ENCODE measurements around the gene NEDD4.

NEDD4 gene

GRCh38 chr15:56038707-56039106, 45.3 kb upstream of the NEDD4 start:
- Histone ChIP-seq H3K9me3 (ENCODE audit: severe bottlenecking) (no peaks in the 10 kb centered on the region), H3K36me3 (ENCODE audit: low read depth) (peaks cover 7% of the 10 kb centered on the region), H3K27ac (ENCODE audit: poor library complexity, severe bottlenecking) (peak overlapping the region; percentile 91), H3K4me1 (ENCODE audit: insufficient read depth, poor library complexity, severe bottlenecking) (peaks cover 69% of the 10 kb centered on the region), H3K4me3 (ENCODE audit: severe bottlenecking) (no peak overlapping the region), H3K27me3 (ENCODE audit: insufficient read depth, poor library complexity, severe bottlenecking) (no peaks in the 10 kb centered on the region)
- no peak for TF ChIP-seq CTCF (IDR thresholded peaks at IDR 0.05; ENCODE audit: poor library complexity, severe bottlenecking)
- no peak for DNase-seq (ENCODE audit: low spot score)
- no peak for ATAC-seq (ENCODE audit: low read depth)

- Histone ChIP-seq H3K36me3 (ENCODE audit: low read depth) (peaks cover 7% of the 10 kb centered on the region), H3K27ac (ENCODE audit: poor library complexity, severe bottlenecking) (peak overlapping the region; percentile 91), H3K4me1 (ENCODE audit: insufficient read depth, poor library complexity, severe bottlenecking) (peaks cover 62% of the 10 kb centered on the region), H3K4me3 (ENCODE audit: severe bottlenecking) (no peak overlapping the region), H3K27me3 (ENCODE audit: insufficient read depth, poor library complexity, severe bottlenecking) (no peaks in the 10 kb centered on the region), H3K9me3 (ENCODE audit: severe bottlenecking) (no peaks in the 10 kb centered on the region)
- no peak for DNase-seq (ENCODE audit: low spot score)
- no peak for TF ChIP-seq CTCF (IDR thresholded peaks at IDR 0.05; ENCODE audit: poor library complexity, severe bottlenecking)
- ATAC-seq (ENCODE audit: low read depth) = peak; percentile 16; the same call in 2 of the 3 replicates
Measured at GRCh38 chr15:56038015-56038414, 44.6 kb upstream of the NEDD4 start.

- Histone ChIP-seq H3K9me3 (ENCODE audit: severe bottlenecking) (no peaks in the 10 kb centered on the region), H3K27ac (ENCODE audit: poor library complexity, severe bottlenecking) (peak overlapping the region; percentile 91), H3K36me3 (ENCODE audit: low read depth) (peaks cover 7% of the 10 kb centered on the region), H3K4me1 (ENCODE audit: insufficient read depth, poor library complexity, severe bottlenecking) (peaks cover 48% of the 10 kb centered on the region), H3K27me3 (ENCODE audit: insufficient read depth, poor library complexity, severe bottlenecking) (no peaks in the 10 kb centered on the region), H3K4me3 (ENCODE audit: severe bottlenecking) (no peak overlapping the region)
- TF ChIP-seq CTCF (IDR thresholded peaks at IDR 0.05; ENCODE audit: poor library complexity, severe bottlenecking) = no peak
- ATAC-seq (ENCODE audit: low read depth) (no peak), DNase-seq (ENCODE audit: low spot score) (no peak)
Measured at GRCh38 chr15:56036546-56037067, 43.2 kb upstream of the NEDD4 start.

GRCh38 chr15:56035166-56035565, 41.8 kb upstream of the NEDD4 start:
- TF ChIP-seq CTCF (IDR thresholded peaks at IDR 0.05; ENCODE audit: poor library complexity, severe bottlenecking) = no peak
- Histone ChIP-seq H3K27me3 (ENCODE audit: insufficient read depth, poor library complexity, severe bottlenecking) (no peaks in the 10 kb centered on the region), H3K4me3 (ENCODE audit: severe bottlenecking) (no peak overlapping the region), H3K4me1 (ENCODE audit: insufficient read depth, poor library complexity, severe bottlenecking) (peaks cover 33% of the 10 kb centered on the region), H3K27ac (ENCODE audit: poor library complexity, severe bottlenecking) (no peak overlapping the region), H3K9me3 (ENCODE audit: severe bottlenecking) (no peaks in the 10 kb centered on the region), H3K36me3 (ENCODE audit: low read depth) (peaks cover 7% of the 10 kb centered on the region)
- ATAC-seq (ENCODE audit: low read depth) (no peak), DNase-seq (ENCODE audit: low spot score) (no peak)

GRCh38 chr15:56034514-56034913, 41.1 kb upstream of the NEDD4 start:
- H3K27me3 ChIP-seq (ENCODE audit: insufficient read depth, poor library complexity, severe bottlenecking) = no peaks in the 10 kb centered on the region
- H3K36me3 ChIP-seq (ENCODE audit: low read depth) = peaks cover 7% of the 10 kb centered on the region
- H3K4me1 ChIP-seq (ENCODE audit: insufficient read depth, poor library complexity, severe bottlenecking) = peaks cover 27% of the 10 kb centered on the region
- TF ChIP-seq CTCF (IDR thresholded peaks at IDR 0.05; ENCODE audit: poor library complexity, severe bottlenecking) = no peak
- no peaks in the 10 kb centered on the region for H3K9me3 ChIP-seq (ENCODE audit: severe bottlenecking)
- DNase-seq (ENCODE audit: low spot score) = no peak
- no peak overlapping the region for H3K27ac ChIP-seq (ENCODE audit: poor library complexity, severe bottlenecking)
- ATAC-seq (ENCODE audit: low read depth) = no peak
- H3K4me3 ChIP-seq (ENCODE audit: severe bottlenecking) = no peak overlapping the region

Measured in RWPE2 (cell line).